Esophagus squamous epithelium (tissue), 5 donors: ENCODE measurements around the gene TBC1D12. TPM values are rescaled to one million over a fixed set of nuclear protein-coding genes. Genes with fewer than 3 reads are reported as not detected.

Source experiments
- DNase-seq: peaks from one replicate; lab custom pipeline; 2025; lab: John Stamatoyannopoulos, UW
- H3K27ac ChIP-seq, 4 donors: fragments of 200-600 bp; sonication (generic); one replicate each; pipeline ENCODE4 v1.5.1; 2016 to 2019; ENCODE audit warnings: mild to moderate bottlenecking in 1 of 4
- H3K27me3 ChIP-seq, 4 donors: fragments of 200-600 bp; sonication (generic); 1 replicate in 3 of 4; 2 replicates in 1 of 4; pipeline versions ENCODE4 v1.5.1 to v1.6.0; 2017 to 2021; ENCODE audit warnings: antibody characterized with exemption in 1 of 4
- H3K36me3 ChIP-seq, 3 donors: fragments of 200-600 bp; sonication (generic); one replicate each; pipeline ENCODE4 v1.5.1; 2016 to 2019
- H3K4me1 ChIP-seq, 3 donors: fragments of 200-600 bp; sonication (generic); one replicate each; pipeline ENCODE4 v1.5.1; 2017 to 2019
- H3K4me3 ChIP-seq, 4 donors: fragments of 200-600 bp; sonication (generic); 1 replicate in 3 of 4; 2 replicates in 1 of 4; pipeline ENCODE4 v1.5.1; 2016 to 2019; ENCODE audit warnings: mild to moderate bottlenecking in 2 of 4, moderate library complexity in 1 of 4
- H3K9me3 ChIP-seq, 3 donors: fragments of 200-600 bp; sonication (generic); one replicate each; pipeline ENCODE4 v1.5.1; 2016 to 2019
- CTCF ChIP-seq, 6 experiments: fragments of 450-650 bp in 4 of 6; fragments of 200-600 bp in 2 of 6; sonication (generic) in 2 of 6; IDR thresholded peaks; one replicate each; pipeline ENCODE4 v1.5.1; 2016 to 2019; ENCODE audit warnings: antibody characterized with exemption in 6 of 6, mild to moderate bottlenecking in 4 of 6, moderate library complexity in 4 of 6
- POLR2A ChIP-seq, 4 donors: fragments of 450-650 bp; IDR thresholded peaks; one replicate each; pipeline ENCODE4 v1.6.1; 2017; ENCODE audit warnings: antibody characterized with exemption in 4 of 4, mild to moderate bottlenecking in 4 of 4, moderate library complexity in 3 of 4
- WGBS, 2 donors: methylation state at CpG; one replicate each; pipeline ENCODE4 v1.1.5; 2018; 5-methylcytosine and 5-hydroxymethylcytosine counted together
- intact Hi-C: fragments of 100-400 bp; cut with DNase I; formaldehyde crosslinking; loops from one replicate; pipeline ENCODE4 v1.15.0; 2022
- total RNA-seq, 4 donors: library from RNA; depleted of rRNA; stranded (reverse); fragments of >200 nt; gene quantifications; one replicate each; pipeline ENCODE4 v1.1.0, GENCODE V29; 2016
- donor health status: DM: yes; HTN: yes; CAD: no.

Gene TBC1D12
- total RNA-seq, 4 donors from 2014 or later: 5.2 to 13.5 (median 7.0) TPM

- no peak for DNase-seq
- intact Hi-C loops: no loop called here
- no peak overlapping the region for H3K4me3 ChIP-seq
- no peaks in the 10 kb centered on the region for H3K4me1 ChIP-seq
- no peak overlapping the region for H3K27ac ChIP-seq
- no peaks in the 10 kb centered on the region for H3K27me3 ChIP-seq
- no peaks in the 10 kb centered on the region for H3K9me3 ChIP-seq
- no peak for TF ChIP-seq POLR2A (IDR thresholded peaks at IDR 0.05)
- H3K36me3 ChIP-seq: no peaks in the 10 kb centered on the region
Observed at GRCh38 chr10:94571081-94571480, 168.7 kb downstream of the TBC1D12 start.

GRCh38 chr10:94571528-94571927 is 169.2 kb downstream of the TBC1D12 start:
- Histone ChIP-seq H3K4me3 (no peak overlapping the region), H3K27ac (no peak overlapping the region), H3K27me3 (no peaks in the 10 kb centered on the region), H3K9me3 (no peaks in the 10 kb centered on the region), H3K4me1 (no peaks in the 10 kb centered on the region), H3K36me3 (no peaks in the 10 kb centered on the region)
- WGBS, 2 donors: 77 to 83% methylated on average over 3 of the region's 3 CpGs
- no peak for DNase-seq
- TF ChIP-seq POLR2A (IDR thresholded peaks at IDR 0.05) (no peak), CTCF (IDR thresholded peaks at IDR 0.05) (no peak)
- intact Hi-C loops: no loop called here

GRCh38 chr10:94578790-94579189 is 176.4 kb downstream of the TBC1D12 start:
- Histone ChIP-seq H3K27me3 (no peaks in the 10 kb centered on the region), H3K4me3 (no peak overlapping the region), H3K4me1 (no peaks in the 10 kb centered on the region), H3K9me3 (no peaks in the 10 kb centered on the region), H3K27ac (no peak overlapping the region), H3K36me3 (peaks cover 0 to 14% (median 0%) of the 10 kb centered on the region in 3 donors)
- intact Hi-C loops: no loop called here
- TF ChIP-seq POLR2A (IDR thresholded peaks at IDR 0.05): no peak
- no peak for TF ChIP-seq CTCF (IDR thresholded peaks at IDR 0.05)
- no peak for DNase-seq
- WGBS, 2 donors: 86 to 89% methylated on average over 4 of the region's 4 CpGs

- no peak overlapping the region for H3K4me3 ChIP-seq
- H3K27me3 ChIP-seq: no peaks in the 10 kb centered on the region
- H3K27ac ChIP-seq: no peak overlapping the region
- no peaks in the 10 kb centered on the region for H3K4me1 ChIP-seq
- H3K9me3 ChIP-seq: no peaks in the 10 kb centered on the region
- DNase-seq: no peak
- peaks cover 0 to 14% (median 0%) of the 10 kb centered on the region in 3 donors for H3K36me3 ChIP-seq
- no peak for TF ChIP-seq CTCF (IDR thresholded peaks at IDR 0.05)
- no peak for TF ChIP-seq POLR2A (IDR thresholded peaks at IDR 0.05)
- intact Hi-C loops: no loop called here
Observed at GRCh38 chr10:94583124-94583523, 180.8 kb downstream of the TBC1D12 start.

Other genes starting within 250 kb of the TBC1D12 start
- 10 to 100 TPM; 11.3 to 24.8 (median 18.5) TPM for gene NOC3L, start 39.6 kb upstream of the TBC1D12 start, total RNA-seq
- gene HELLS, start 143.2 kb downstream of the TBC1D12 start, total RNA-seq: 10 to 100 TPM; 16.8 to 90.8 (median 35.6) TPM